CD4-positive, alpha-beta T cell treated with Interferon gamma for 1 hour (primary cell): ENCODE measurements around the gene NOX4.
"Not testable (repeated sequence)": the region's sequence is repeated elsewhere in the genome, so short reads cannot be mapped to it uniquely, and the experiment has no call there.

ENCODE experiments used
- DNase-seq: peaks from one replicate; pipeline ENCODE4 v3.0.0-alpha.2; 2020

NOX4 gene

GRCh38 chr11:89378986-89379385 lies 112.2 kb downstream of the NOX4 start:
- not testable (repeated sequence) for DNase-seq

- not testable (repeated sequence) for DNase-seq
Measured at GRCh38 chr11:89369356-89369755, 121.8 kb downstream of the NOX4 start.

- DNase-seq: not testable (repeated sequence)
Measured at GRCh38 chr11:89364856-89365255, 126.3 kb downstream of the NOX4 start.

- no peak for DNase-seq
Measured at GRCh38 chr11:89361734-89362133, 129.4 kb downstream of the NOX4 start.

- DNase-seq: not testable (repeated sequence)
Measured at GRCh38 chr11:89359208-89359607, 132.0 kb downstream of the NOX4 start.

GRCh38 chr11:89358761-89359160 lies 132.4 kb downstream of the NOX4 start:
- no peak for DNase-seq

- no peak for DNase-seq
Measured at GRCh38 chr11:89355646-89356045, 135.5 kb downstream of the NOX4 start.

- DNase-seq: not testable (repeated sequence)
Measured at GRCh38 chr11:89354513-89354912, 136.7 kb downstream of the NOX4 start.

- no peak for DNase-seq
Measured at GRCh38 chr11:89347071-89347470, 144.1 kb downstream of the NOX4 start.

- DNase-seq: no peak
Measured at GRCh38 chr11:89346601-89347000, 144.6 kb downstream of the NOX4 start.

- not testable (repeated sequence) for DNase-seq
Measured at GRCh38 chr11:89342880-89343572, 148.1 kb downstream of the NOX4 start.

- not testable (repeated sequence) for DNase-seq
Measured at GRCh38 chr11:89340450-89340849, 150.7 kb downstream of the NOX4 start.

- not testable (repeated sequence) for DNase-seq
Measured at GRCh38 chr11:89338073-89338472, 153.1 kb downstream of the NOX4 start.

GRCh38 chr11:89337100-89337650 lies 154.0 kb downstream of the NOX4 start:
- not testable (repeated sequence) for DNase-seq

- DNase-seq: not testable (repeated sequence)
Measured at GRCh38 chr11:89333704-89334103, 157.5 kb downstream of the NOX4 start.

GRCh38 chr11:89331940-89332339 lies 159.2 kb downstream of the NOX4 start:
- DNase-seq: not testable (repeated sequence)

- DNase-seq: no peak
Measured at GRCh38 chr11:89327885-89328284, 163.3 kb downstream of the NOX4 start.

GRCh38 chr11:89321401-89321800 lies 169.8 kb downstream of the NOX4 start:
- no peak for DNase-seq

GRCh38 chr11:89310607-89311006 lies 180.6 kb downstream of the NOX4 start:
- DNase-seq: not testable (repeated sequence)

- not testable (repeated sequence) for DNase-seq
Measured at GRCh38 chr11:89309321-89309985, 181.7 kb downstream of the NOX4 start.

- not testable (repeated sequence) for DNase-seq
Measured at GRCh38 chr11:89308272-89308671, 182.9 kb downstream of the NOX4 start.

- DNase-seq: not testable (repeated sequence)
Measured at GRCh38 chr11:89303029-89303428, 188.1 kb downstream of the NOX4 start.

- DNase-seq: not testable (repeated sequence)
Measured at GRCh38 chr11:89295023-89295422, 196.2 kb downstream of the NOX4 start.
